ENCODE measurements around the gene ADAM22. TPM values are rescaled to one million over a fixed set of nuclear protein-coding genes. Genes with fewer than 3 reads are reported as not detected.

The ADAM22 gene
- total and polyA plus RNA-seq, 2 experiments from 2014 or later, result 0.09 to 0.54 TPM

- no peaks in the 10 kb centered on the region for H3K9me2 ChIP-seq (ENCODE audit: insufficient read depth)
- DNase-seq, result no peak
- H3K27me3 ChIP-seq (replicated peaks; ENCODE audit: insufficient read depth), result peaks cover 2% of the 10 kb centered on the region
- in situ Hi-C loops (cut with MboI), result loop anchor here (25.0 kb wide), 2 partner anchors 1372 to 1872 kb away; no protein-coding TSS in a partner anchor
- no peaks in the 10 kb centered on the region for H3K4me1 ChIP-seq (ENCODE audit: insufficient read depth)
- no peak for TF ChIP-seq EZH2phosphoT487 (IDR thresholded peaks at IDR 0.05; ENCODE audit: insufficient read depth, low read depth)
- TF ChIP-seq EZH2 (IDR thresholded peaks at IDR 0.05; ENCODE audit: insufficient read depth, poor library complexity, severe bottlenecking), result no peak
- H3K9me3 ChIP-seq (ENCODE audit: low read depth), result no peaks in the 10 kb centered on the region
- H3F3A ChIP-seq (ENCODE audit: insufficient read depth), result no peaks in the 10 kb centered on the region
- H4K20me1 ChIP-seq (ENCODE audit: insufficient read depth), result no peaks in the 10 kb centered on the region
- no peak overlapping the region for H3K4me3 ChIP-seq
- no peaks in the 10 kb centered on the region for H3K36me3 ChIP-seq (ENCODE audit: low read depth)
- H3K9ac ChIP-seq, result no peak overlapping the region
- H2AFZ ChIP-seq, result no peak overlapping the region
- H3K27ac ChIP-seq, result no peak overlapping the region
- 48 to 64% methylated on average over 1 of the region's 1 CpG for WGBS, 2 experiments (ENCODE audit: low coverage in 1 of 2, low lambda C conversion rate in 2 of 2, missing lambda C conversion rate in 2 of 2)
- H3K79me2 ChIP-seq (ENCODE audit: insufficient read depth), result no peaks in the 10 kb centered on the region
- no peak overlapping the region for H3K4me2 ChIP-seq (ENCODE audit: unreplicated experiment)
These were observed 305.8 kb downstream of the ADAM22 start for GRCh38 chr7:88239852-88240251.

GRCh38 chr7:88243345-88243909, 309.4 kb downstream of the ADAM22 start:
- H3K27ac ChIP-seq, result no peak overlapping the region
- no peaks in the 10 kb centered on the region for H3K36me3 ChIP-seq (ENCODE audit: low read depth)
- H3F3A ChIP-seq (ENCODE audit: insufficient read depth), result no peaks in the 10 kb centered on the region
- in situ Hi-C loops (cut with MboI), result loop anchor here (25.0 kb wide), 2 partner anchors 1369 to 1869 kb away; no protein-coding TSS in a partner anchor
- 0 out of 2 replicates have a peak, but pooled peaks cover 8% of the 10 kb centered on the region for H3K27me3 ChIP-seq (replicated peaks; ENCODE audit: insufficient read depth)
- no peak overlapping the region for H3K4me2 ChIP-seq (ENCODE audit: unreplicated experiment)
- 0 to 6% methylated on average over 2 of the region's 2 CpGs for WGBS, 2 experiments (ENCODE audit: low coverage in 1 of 2, low lambda C conversion rate in 2 of 2, missing lambda C conversion rate in 2 of 2)
- H3K9me2 ChIP-seq (ENCODE audit: insufficient read depth), result no peaks in the 10 kb centered on the region
- H2AFZ ChIP-seq, result no peak overlapping the region
- no peaks in the 10 kb centered on the region for H3K79me2 ChIP-seq (ENCODE audit: insufficient read depth)
- H4K20me1 ChIP-seq (ENCODE audit: insufficient read depth), result no peaks in the 10 kb centered on the region
- no peak overlapping the region for H3K4me3 ChIP-seq
- TF ChIP-seq EZH2phosphoT487 (IDR thresholded peaks at IDR 0.05; ENCODE audit: insufficient read depth, low read depth) (no peak), EZH2 (IDR thresholded peaks at IDR 0.05; ENCODE audit: insufficient read depth, poor library complexity, severe bottlenecking) (no peak)
- no peak overlapping the region for H3K9ac ChIP-seq
- DNase-seq, result peak; percentile 66
- H3K9me3 ChIP-seq (ENCODE audit: low read depth), result no peaks in the 10 kb centered on the region
- H3K4me1 ChIP-seq (ENCODE audit: insufficient read depth), result no peaks in the 10 kb centered on the region

- Histone ChIP-seq H3K4me3 (no peak overlapping the region), H3K27ac (no peak overlapping the region), H2AFZ (no peak overlapping the region), H3K36me3 (ENCODE audit: low read depth) (no peaks in the 10 kb centered on the region), H3K9ac (no peak overlapping the region), H3K27me3 (replicated peaks; ENCODE audit: insufficient read depth) (0 out of 2 replicates have a peak, but pooled peaks cover 8% of the 10 kb centered on the region), H3K4me1 (ENCODE audit: insufficient read depth) (no peaks in the 10 kb centered on the region), H3F3A (ENCODE audit: insufficient read depth) (no peaks in the 10 kb centered on the region), H3K9me2 (ENCODE audit: insufficient read depth) (no peaks in the 10 kb centered on the region), H3K79me2 (ENCODE audit: insufficient read depth) (no peaks in the 10 kb centered on the region), H3K4me2 (ENCODE audit: unreplicated experiment) (no peak overlapping the region), H4K20me1 (ENCODE audit: insufficient read depth) (no peaks in the 10 kb centered on the region), H3K9me3 (ENCODE audit: low read depth) (no peaks in the 10 kb centered on the region)
- TF ChIP-seq EZH2 (IDR thresholded peaks at IDR 0.05; ENCODE audit: insufficient read depth, poor library complexity, severe bottlenecking) (no peak), EZH2phosphoT487 (IDR thresholded peaks at IDR 0.05; ENCODE audit: insufficient read depth, low read depth) (no peak)
- DNase-seq, result no peak
- WGBS, 2 experiments (ENCODE audit: low coverage in 1 of 2, low lambda C conversion rate in 2 of 2, missing lambda C conversion rate in 2 of 2), result 82 to 94% methylated on average over 1 of the region's 1 CpG
- in situ Hi-C loops (cut with MboI), result loop anchor here (25.0 kb wide), 2 partner anchors 1368 to 1868 kb away; no protein-coding TSS in a partner anchor
These were observed 310.2 kb downstream of the ADAM22 start for GRCh38 chr7:88244258-88244657.

Other genes with a start within 250 kb of the ADAM22 start
- 4.2 and 19.0 TPM in 2 replicates for gene SLC25A40, start 57.9 kb upstream of the ADAM22 start, total RNA-seq (2014; rRNA removed; shearing (Covaris generic))
- 6.3 and 7.0 TPM in 2 replicates for gene SLC25A40, start 57.9 kb upstream of the ADAM22 start, polyA plus RNA-seq (2016; fragmentation: Nextera tagmentation; extraction: Ambion mirVana)
- gene DBF4, start 57.8 kb upstream of the ADAM22 start, total RNA-seq (2014; rRNA removed; shearing (Covaris generic)), result 7.7 and 26.2 TPM in 2 replicates
- gene DBF4, start 57.8 kb upstream of the ADAM22 start, polyA plus RNA-seq (2016; fragmentation: Nextera tagmentation; extraction: Ambion mirVana), result 14.7 and 15.5 TPM in 2 replicates

All from GM23248 (cell line).